GM21447 (cell line): Measurements from ENCODE around the gene TSPAN1.

Experiments
- ATAC-seq: cut with Tn5 transposase; IDR thresholded peaks from one replicate; pipeline ENCODE4 v1.9.1; 2021; ENCODE audit not compliant: unreplicated experiment

The TSPAN1 gene

GRCh38 chr1:46174448-46175231, at the start of gene TSPAN1:
TSPAN1 (plus strand) TSS chr1:46175087; CDS start chr1:46181108, 6,021 bp downstream.
- no peak for ATAC-seq

- no peak for ATAC-seq
These were observed 46.5 kb upstream of the TSPAN1 start for GRCh38 chr1:46128344-46128743.

- ATAC-seq, result no peak
These were observed 44.8 kb upstream of the TSPAN1 start for GRCh38 chr1:46130121-46130520.

- ATAC-seq, result no peak
These were observed 44.3 kb upstream of the TSPAN1 start for GRCh38 chr1:46130606-46131005.

- ATAC-seq, result no peak
These were observed 43.8 kb upstream of the TSPAN1 start for GRCh38 chr1:46131093-46131492.

GRCh38 chr1:46131712-46132528, 43.0 kb upstream of the TSPAN1 start:
- no peak for ATAC-seq

- peak; percentile 83 for ATAC-seq
These were observed 42.2 kb upstream of the TSPAN1 start, which contains the start of gene PIK3R3 for GRCh38 chr1:46132529-46133180. PIK3R3 (minus strand) TSS chr1:46132629; CDS start chr1:46131952, 677 bp downstream.

GRCh38 chr1:46133181-46133658, 41.7 kb upstream of the TSPAN1 start:
- ATAC-seq, result peak; percentile 54

- no peak for ATAC-seq
These were observed 41.0 kb upstream of the TSPAN1 start for GRCh38 chr1:46133781-46134350.

GRCh38 chr1:46134660-46135331, 40.1 kb upstream of the TSPAN1 start:
- ATAC-seq, result no peak

GRCh38 chr1:46136711-46137110, 38.2 kb upstream of the TSPAN1 start:
- ATAC-seq, result no peak

- ATAC-seq, result no peak
These were observed 37.0 kb upstream of the TSPAN1 start for GRCh38 chr1:46137916-46138315.

GRCh38 chr1:46148318-46148717, 26.6 kb upstream of the TSPAN1 start:
- no peak for ATAC-seq

- no peak for ATAC-seq
These were observed 24.8 kb upstream of the TSPAN1 start for GRCh38 chr1:46150085-46150484.

GRCh38 chr1:46152016-46152415, 22.9 kb upstream of the TSPAN1 start:
- ATAC-seq, result no peak

GRCh38 chr1:46153228-46153627, 21.7 kb upstream of the TSPAN1 start:
- ATAC-seq, result no peak

- no peak for ATAC-seq
These were observed 21.2 kb upstream of the TSPAN1 start for GRCh38 chr1:46153732-46154131.

- no peak for ATAC-seq
These were observed 17.0 kb upstream of the TSPAN1 start for GRCh38 chr1:46157916-46158311.

GRCh38 chr1:46158312-46159281, 16.3 kb upstream of the TSPAN1 start:
- ATAC-seq, result peak; percentile 84
